Measurements from ENCODE around the gene KLHL26. TPM values are rescaled to one million over a fixed set of nuclear protein-coding genes. Genes with fewer than 3 reads are reported as not detected.

KLHL26 gene
- polyA plus RNA-seq, 1 donor from 2014 or later = 4.7 TPM

DNA sequence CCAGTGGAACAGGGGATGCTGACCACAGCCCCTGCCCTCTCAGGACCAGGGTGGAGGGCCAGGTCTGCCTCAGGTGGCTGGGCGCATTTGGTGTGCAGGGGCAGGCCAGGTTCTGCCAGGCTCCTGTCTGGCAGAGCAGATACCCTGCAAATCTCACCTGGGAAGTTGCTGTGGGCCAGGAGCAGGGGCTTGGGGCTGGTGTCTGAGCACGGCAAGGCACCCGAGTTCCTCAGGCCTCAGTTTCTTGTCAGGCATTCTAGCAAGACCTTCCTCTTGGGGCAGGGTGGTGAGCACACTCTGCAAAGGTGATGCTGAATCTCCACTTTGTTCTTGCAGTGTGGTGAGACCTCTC lies 47.8 kb downstream of the KLHL26 start:
- Histone ChIP-seq H3K27me3 (ENCODE audit: insufficient read depth, low read depth, low read length) (no peaks in the 10 kb centered on the region), H3K27ac (ENCODE audit: low read length) (no peak overlapping the region), H3K9ac (ENCODE audit: low read length) (peak overlapping the region; percentile 80), H3K36me3 (ENCODE audit: insufficient read depth, low read length) (no peaks in the 10 kb centered on the region), H3K9me3 (ENCODE audit: low read length) (no peaks in the 10 kb centered on the region), H3K4me3 (ENCODE audit: low read length) (peak overlapping the region; percentile 98), H2AFZ (ENCODE audit: low read depth, low read length) (no peak overlapping the region), H3F3A (ENCODE audit: insufficient read depth, low read length, poor library complexity, severe bottlenecking) (no peaks in the 10 kb centered on the region), H3K4me2 (ENCODE audit: low read length) (peak overlapping the region; percentile 88), H3K79me2 (replicated peaks; ENCODE audit: insufficient read depth, low read length) (peaks cover 33% of the 10 kb centered on the region), H4K20me1 (ENCODE audit: insufficient read depth) (no peaks in the 10 kb centered on the region), H3K9me2 (ENCODE audit: insufficient read depth, low read length) (no peaks in the 10 kb centered on the region)
- TF ChIP-seq, protein P1, sequence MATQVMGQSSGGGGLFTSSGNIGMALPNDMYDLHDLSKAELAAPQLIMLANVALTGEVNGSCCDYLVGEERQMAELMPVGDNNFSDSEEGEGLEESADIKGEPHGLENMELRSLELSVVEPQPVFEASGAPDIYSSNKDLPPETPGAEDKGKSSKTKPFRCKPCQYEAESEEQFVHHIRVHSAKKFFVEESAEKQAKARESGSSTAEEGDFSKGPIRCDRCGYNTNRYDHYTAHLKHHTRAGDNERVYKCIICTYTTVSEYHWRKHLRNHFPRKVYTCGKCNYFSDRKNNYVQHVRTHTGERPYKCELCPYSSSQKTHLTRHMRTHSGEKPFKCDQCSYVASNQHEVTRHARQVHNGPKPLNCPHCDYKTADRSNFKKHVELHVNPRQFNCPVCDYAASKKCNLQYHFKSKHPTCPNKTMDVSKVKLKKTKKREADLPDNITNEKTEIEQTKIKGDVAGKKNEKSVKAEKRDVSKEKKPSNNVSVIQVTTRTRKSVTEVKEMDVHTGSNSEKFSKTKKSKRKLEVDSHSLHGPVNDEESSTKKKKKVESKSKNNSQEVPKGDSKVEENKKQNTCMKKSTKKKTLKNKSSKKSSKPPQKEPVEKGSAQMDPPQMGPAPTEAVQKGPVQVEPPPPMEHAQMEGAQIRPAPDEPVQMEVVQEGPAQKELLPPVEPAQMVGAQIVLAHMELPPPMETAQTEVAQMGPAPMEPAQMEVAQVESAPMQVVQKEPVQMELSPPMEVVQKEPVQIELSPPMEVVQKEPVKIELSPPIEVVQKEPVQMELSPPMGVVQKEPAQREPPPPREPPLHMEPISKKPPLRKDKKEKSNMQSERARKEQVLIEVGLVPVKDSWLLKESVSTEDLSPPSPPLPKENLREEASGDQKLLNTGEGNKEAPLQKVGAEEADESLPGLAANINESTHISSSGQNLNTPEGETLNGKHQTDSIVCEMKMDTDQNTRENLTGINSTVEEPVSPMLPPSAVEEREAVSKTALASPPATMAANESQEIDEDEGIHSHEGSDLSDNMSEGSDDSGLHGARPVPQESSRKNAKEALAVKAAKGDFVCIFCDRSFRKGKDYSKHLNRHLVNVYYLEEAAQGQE (IDR thresholded peaks at IDR 0.05; ENCODE audit: borderline replicate concordance) = no peak
- TF ChIP-seq TAF1 (IDR thresholded peaks at IDR 0.05; ENCODE audit: low read depth) = no peak
- TF ChIP-seq RAD21 (conservative IDR thresholded peaks at IDR 0.05) = no peak
- TF ChIP-seq EZH2 (IDR thresholded peaks at IDR 0.05; ENCODE audit: borderline replicate concordance, insufficient read depth, low read length, poor library complexity, severe bottlenecking) = no peak
- TF ChIP-seq EP300 (conservative IDR thresholded peaks at IDR 0.05; ENCODE audit: poor library complexity, severe bottlenecking) = no peak
- no peak for TF ChIP-seq POLR2AphosphoS5 (IDR thresholded peaks at IDR 0.05)
- TF ChIP-seq MXI1 (conservative IDR thresholded peaks at IDR 0.05; ENCODE audit: poor library complexity, severe bottlenecking) = no peak
- TF ChIP-seq SMC3 (conservative IDR thresholded peaks at IDR 0.05; ENCODE audit: poor library complexity) = no peak
- TF ChIP-seq, protein P2, sequence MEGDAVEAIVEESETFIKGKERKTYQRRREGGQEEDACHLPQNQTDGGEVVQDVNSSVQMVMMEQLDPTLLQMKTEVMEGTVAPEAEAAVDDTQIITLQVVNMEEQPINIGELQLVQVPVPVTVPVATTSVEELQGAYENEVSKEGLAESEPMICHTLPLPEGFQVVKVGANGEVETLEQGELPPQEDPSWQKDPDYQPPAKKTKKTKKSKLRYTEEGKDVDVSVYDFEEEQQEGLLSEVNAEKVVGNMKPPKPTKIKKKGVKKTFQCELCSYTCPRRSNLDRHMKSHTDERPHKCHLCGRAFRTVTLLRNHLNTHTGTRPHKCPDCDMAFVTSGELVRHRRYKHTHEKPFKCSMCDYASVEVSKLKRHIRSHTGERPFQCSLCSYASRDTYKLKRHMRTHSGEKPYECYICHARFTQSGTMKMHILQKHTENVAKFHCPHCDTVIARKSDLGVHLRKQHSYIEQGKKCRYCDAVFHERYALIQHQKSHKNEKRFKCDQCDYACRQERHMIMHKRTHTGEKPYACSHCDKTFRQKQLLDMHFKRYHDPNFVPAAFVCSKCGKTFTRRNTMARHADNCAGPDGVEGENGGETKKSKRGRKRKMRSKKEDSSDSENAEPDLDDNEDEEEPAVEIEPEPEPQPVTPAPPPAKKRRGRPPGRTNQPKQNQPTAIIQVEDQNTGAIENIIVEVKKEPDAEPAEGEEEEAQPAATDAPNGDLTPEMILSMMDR (IDR thresholded peaks at IDR 0.05; ENCODE audit: poor library complexity, severe bottlenecking) = no peak

- Histone ChIP-seq H3K79me2 (replicated peaks; ENCODE audit: insufficient read depth, low read length) (peaks cover 33% of the 10 kb centered on the region), H2AFZ (ENCODE audit: low read depth, low read length) (no peak overlapping the region)
Measured at GRCh38 chr19:18685597-18686190, 48.9 kb downstream of the KLHL26 start.

More at GRCh38 chr19:18685597-18686190, 48.9 kb downstream of the KLHL26 start:
- Histone ChIP-seq H3K9ac (ENCODE audit: low read length) (no peak overlapping the region), H3K9me2 (ENCODE audit: insufficient read depth, low read length) (no peaks in the 10 kb centered on the region), H3K36me3 (ENCODE audit: insufficient read depth, low read length) (no peaks in the 10 kb centered on the region), H3K4me3 (ENCODE audit: low read length) (no peak overlapping the region), H3K9me3 (ENCODE audit: low read length) (no peaks in the 10 kb centered on the region), H4K20me1 (ENCODE audit: insufficient read depth) (no peaks in the 10 kb centered on the region), H3K27me3 (ENCODE audit: insufficient read depth, low read depth, low read length) (no peaks in the 10 kb centered on the region), H3K4me2 (ENCODE audit: low read length) (no peak overlapping the region), H3K27ac (ENCODE audit: low read length) (no peak overlapping the region), H3F3A (ENCODE audit: insufficient read depth, low read length, poor library complexity, severe bottlenecking) (no peaks in the 10 kb centered on the region)
- TF ChIP-seq RAD21 (conservative IDR thresholded peaks at IDR 0.05) (no peak), POLR2AphosphoS5 (IDR thresholded peaks at IDR 0.05) (no peak), TAF1 (IDR thresholded peaks at IDR 0.05; ENCODE audit: low read depth) (no peak), EZH2 (IDR thresholded peaks at IDR 0.05; ENCODE audit: borderline replicate concordance, insufficient read depth, low read length, poor library complexity, severe bottlenecking) (no peak), EP300 (conservative IDR thresholded peaks at IDR 0.05; ENCODE audit: poor library complexity, severe bottlenecking) (no peak), MXI1 (conservative IDR thresholded peaks at IDR 0.05; ENCODE audit: poor library complexity, severe bottlenecking) (no peak), SMC3 (conservative IDR thresholded peaks at IDR 0.05; ENCODE audit: poor library complexity) (no peak)
- TF ChIP-seq, protein P1 (IDR thresholded peaks at IDR 0.05; ENCODE audit: borderline replicate concordance) = no peak
- TF ChIP-seq, protein P2 (IDR thresholded peaks at IDR 0.05; ENCODE audit: poor library complexity, severe bottlenecking) = no peak

All from neural cell (in vitro differentiated cells).